ENCODE measurements around the gene KPNA1.

DNA sequence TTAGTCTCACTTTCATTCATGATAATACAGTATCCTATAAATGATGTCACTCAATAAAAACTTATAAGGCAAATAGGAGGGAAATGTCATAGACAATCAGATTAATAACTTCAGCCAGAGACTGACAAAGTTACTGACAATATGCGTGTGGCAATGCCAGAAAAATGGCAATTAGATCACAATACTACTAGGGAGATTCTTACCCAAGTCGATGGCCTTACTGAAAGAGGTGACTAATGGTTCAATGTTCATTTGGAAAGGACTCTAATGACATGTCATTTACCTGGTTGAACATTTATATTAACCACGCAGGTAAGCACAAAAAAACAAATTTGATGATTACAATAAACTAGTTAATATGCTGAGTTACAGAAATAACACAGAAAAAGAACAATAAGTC is 52.9 kb downstream of the KPNA1 start:
- TF ChIP-seq, protein P1, sequence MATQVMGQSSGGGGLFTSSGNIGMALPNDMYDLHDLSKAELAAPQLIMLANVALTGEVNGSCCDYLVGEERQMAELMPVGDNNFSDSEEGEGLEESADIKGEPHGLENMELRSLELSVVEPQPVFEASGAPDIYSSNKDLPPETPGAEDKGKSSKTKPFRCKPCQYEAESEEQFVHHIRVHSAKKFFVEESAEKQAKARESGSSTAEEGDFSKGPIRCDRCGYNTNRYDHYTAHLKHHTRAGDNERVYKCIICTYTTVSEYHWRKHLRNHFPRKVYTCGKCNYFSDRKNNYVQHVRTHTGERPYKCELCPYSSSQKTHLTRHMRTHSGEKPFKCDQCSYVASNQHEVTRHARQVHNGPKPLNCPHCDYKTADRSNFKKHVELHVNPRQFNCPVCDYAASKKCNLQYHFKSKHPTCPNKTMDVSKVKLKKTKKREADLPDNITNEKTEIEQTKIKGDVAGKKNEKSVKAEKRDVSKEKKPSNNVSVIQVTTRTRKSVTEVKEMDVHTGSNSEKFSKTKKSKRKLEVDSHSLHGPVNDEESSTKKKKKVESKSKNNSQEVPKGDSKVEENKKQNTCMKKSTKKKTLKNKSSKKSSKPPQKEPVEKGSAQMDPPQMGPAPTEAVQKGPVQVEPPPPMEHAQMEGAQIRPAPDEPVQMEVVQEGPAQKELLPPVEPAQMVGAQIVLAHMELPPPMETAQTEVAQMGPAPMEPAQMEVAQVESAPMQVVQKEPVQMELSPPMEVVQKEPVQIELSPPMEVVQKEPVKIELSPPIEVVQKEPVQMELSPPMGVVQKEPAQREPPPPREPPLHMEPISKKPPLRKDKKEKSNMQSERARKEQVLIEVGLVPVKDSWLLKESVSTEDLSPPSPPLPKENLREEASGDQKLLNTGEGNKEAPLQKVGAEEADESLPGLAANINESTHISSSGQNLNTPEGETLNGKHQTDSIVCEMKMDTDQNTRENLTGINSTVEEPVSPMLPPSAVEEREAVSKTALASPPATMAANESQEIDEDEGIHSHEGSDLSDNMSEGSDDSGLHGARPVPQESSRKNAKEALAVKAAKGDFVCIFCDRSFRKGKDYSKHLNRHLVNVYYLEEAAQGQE (IDR thresholded peaks at IDR 0.05; ENCODE audit: insufficient read depth in 1 of 2, low read depth in 2 of 2, low read length in 1 of 2) = no peak
- TF ChIP-seq, protein P2, sequence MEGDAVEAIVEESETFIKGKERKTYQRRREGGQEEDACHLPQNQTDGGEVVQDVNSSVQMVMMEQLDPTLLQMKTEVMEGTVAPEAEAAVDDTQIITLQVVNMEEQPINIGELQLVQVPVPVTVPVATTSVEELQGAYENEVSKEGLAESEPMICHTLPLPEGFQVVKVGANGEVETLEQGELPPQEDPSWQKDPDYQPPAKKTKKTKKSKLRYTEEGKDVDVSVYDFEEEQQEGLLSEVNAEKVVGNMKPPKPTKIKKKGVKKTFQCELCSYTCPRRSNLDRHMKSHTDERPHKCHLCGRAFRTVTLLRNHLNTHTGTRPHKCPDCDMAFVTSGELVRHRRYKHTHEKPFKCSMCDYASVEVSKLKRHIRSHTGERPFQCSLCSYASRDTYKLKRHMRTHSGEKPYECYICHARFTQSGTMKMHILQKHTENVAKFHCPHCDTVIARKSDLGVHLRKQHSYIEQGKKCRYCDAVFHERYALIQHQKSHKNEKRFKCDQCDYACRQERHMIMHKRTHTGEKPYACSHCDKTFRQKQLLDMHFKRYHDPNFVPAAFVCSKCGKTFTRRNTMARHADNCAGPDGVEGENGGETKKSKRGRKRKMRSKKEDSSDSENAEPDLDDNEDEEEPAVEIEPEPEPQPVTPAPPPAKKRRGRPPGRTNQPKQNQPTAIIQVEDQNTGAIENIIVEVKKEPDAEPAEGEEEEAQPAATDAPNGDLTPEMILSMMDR (IDR thresholded peaks at IDR 0.05) = no peak
- no peak for TF ChIP-seq POLR2AphosphoS5 (IDR thresholded peaks at IDR 0.05; ENCODE audit: low read depth, low read length)
- no peak for TF ChIP-seq TCF7L2 (IDR thresholded peaks at IDR 0.05; ENCODE audit: low read depth, low read length)
- no peak for TF ChIP-seq SIN3A (IDR thresholded peaks at IDR 0.05; ENCODE audit: borderline replicate concordance, insufficient read depth, low read depth, low read length)

Measured in Panc1 (cell line).